Hematopoietic multipotent progenitor cell treated with erythropoietin and hydrocortisone succinate and interleukin-3 and kit ligand, for 8 days (in vitro differentiated cells): ENCODE data around the gene CMTM6.
"Not testable (repeated sequence)": the region's sequence is repeated elsewhere in the genome, so short reads cannot be mapped to it uniquely, and the experiment has no call there.

Experiments
- DNase-seq: peaks from one replicate; pipeline ENCODE4 v3.0.0-alpha.2; 2015

CMTM6 gene

GRCh38 chr3:32440611-32441350, 61.9 kb downstream of the CMTM6 start:
- DNase-seq: no peak

- not testable (repeated sequence) for DNase-seq
Measured at GRCh38 chr3:32439421-32439820, 63.2 kb downstream of the CMTM6 start.

- DNase-seq: no peak
Measured at GRCh38 chr3:32438596-32439344, 63.9 kb downstream of the CMTM6 start.

- DNase-seq: no peak
Measured at GRCh38 chr3:32437896-32438295, 64.8 kb downstream of the CMTM6 start.

GRCh38 chr3:32436816-32437189, 65.8 kb downstream of the CMTM6 start:
- no peak for DNase-seq

GRCh38 chr3:32435911-32436815, 66.5 kb downstream of the CMTM6 start:
- DNase-seq: no peak

GRCh38 chr3:32434206-32434605, 68.4 kb downstream of the CMTM6 start:
- DNase-seq: no peak

- DNase-seq: no peak
Measured at GRCh38 chr3:32432711-32433530, 69.7 kb downstream of the CMTM6 start.

- no peak for DNase-seq
Measured at GRCh38 chr3:32432045-32432710, 70.5 kb downstream of the CMTM6 start.

GRCh38 chr3:32431481-32431880, 71.2 kb downstream of the CMTM6 start:
- DNase-seq: no peak
